Activated naive CD8-positive, alpha-beta T cell treated with anti-CD3 and anti-CD28 coated beads, Interleukin-2, amount 10 ng/mL, durations not matched to agents 7 days and 5 days (primary cell): ENCODE results near the gene MAML2. TPM values are rescaled to one million over a fixed set of nuclear protein-coding genes. Genes with fewer than 3 reads are reported as not detected.

ENCODE experiments used
- ATAC-seq: fragments of 150-1000 bp; cut with Tn5 transposase; one replicate; pipeline ENCODE4 v1.10.0; 2021; ENCODE audit warnings: low read depth, moderate library complexity
- POLR2A ChIA-PET: fragments of 350-600 bp; sonication (Branson Sonifier 250); formaldehyde crosslinking; loops from one replicate; lab custom pipeline; 2021; ENCODE audit warnings: antibody characterized with exemption; lab: Charles Lee
- DNase-seq: peaks from one replicate; pipeline ENCODE4 v3.0.0; 2021
- H3K27ac Mint-ChIP-seq: one replicate; pipeline ENCODE4 v1.8.0; 2022; ENCODE audit warnings: mild to moderate bottlenecking, mixed read lengths
- H3K27me3 Mint-ChIP-seq: one replicate; pipeline ENCODE4 v1.8.0; 2022; ENCODE audit warnings: mild to moderate bottlenecking, moderate library complexity, mixed read lengths
- H3K36me3 Mint-ChIP-seq: one replicate; pipeline ENCODE4 v1.8.0; 2021; ENCODE audit warnings: mild to moderate bottlenecking, mixed read lengths
- H3K4me1 Mint-ChIP-seq: one replicate; pipeline ENCODE4 v1.8.0; 2021; ENCODE audit warnings: mixed read lengths
- H3K4me3 Mint-ChIP-seq: one replicate; pipeline ENCODE4 v1.8.0; 2022; ENCODE audit warnings: mild to moderate bottlenecking, moderate library complexity, mixed read lengths
- H3K9me3 Mint-ChIP-seq: one replicate; pipeline ENCODE4 v1.8.0; 2021; ENCODE audit warnings: mixed read lengths
- total RNA-seq, 2 experiments: library from RNA; stranded (reverse); gene quantifications; one replicate each; pipeline ENCODE4 v1.2.3, GENCODE V29; 2021

MAML2 gene
- total RNA-seq, 2 experiments from 2014 or later: 18.6 to 20.5 TPM

- H3K4me3 Mint-ChIP-seq: peak overlapping the region; percentile 51
- peaks cover 30% of the 10 kb centered on the region for H3K4me1 Mint-ChIP-seq
- H3K36me3 Mint-ChIP-seq: peaks cover 15% of the 10 kb centered on the region
- no peaks in the 10 kb centered on the region for H3K9me3 Mint-ChIP-seq
- ATAC-seq (peak; percentile 16), DNase-seq (no peak)
- H3K27me3 Mint-ChIP-seq: no peaks in the 10 kb centered on the region
- H3K27ac Mint-ChIP-seq: peak overlapping the region; percentile 76
- POLR2A ChIA-PET: interaction anchor here (1.4 kb wide), 1 partner anchor 183 kb away, joined by 4 read pairs; no protein-coding TSS in a partner anchor
Observed at GRCh38 chr11:96156379-96156722, 186.6 kb downstream of the MAML2 start.

DNA sequence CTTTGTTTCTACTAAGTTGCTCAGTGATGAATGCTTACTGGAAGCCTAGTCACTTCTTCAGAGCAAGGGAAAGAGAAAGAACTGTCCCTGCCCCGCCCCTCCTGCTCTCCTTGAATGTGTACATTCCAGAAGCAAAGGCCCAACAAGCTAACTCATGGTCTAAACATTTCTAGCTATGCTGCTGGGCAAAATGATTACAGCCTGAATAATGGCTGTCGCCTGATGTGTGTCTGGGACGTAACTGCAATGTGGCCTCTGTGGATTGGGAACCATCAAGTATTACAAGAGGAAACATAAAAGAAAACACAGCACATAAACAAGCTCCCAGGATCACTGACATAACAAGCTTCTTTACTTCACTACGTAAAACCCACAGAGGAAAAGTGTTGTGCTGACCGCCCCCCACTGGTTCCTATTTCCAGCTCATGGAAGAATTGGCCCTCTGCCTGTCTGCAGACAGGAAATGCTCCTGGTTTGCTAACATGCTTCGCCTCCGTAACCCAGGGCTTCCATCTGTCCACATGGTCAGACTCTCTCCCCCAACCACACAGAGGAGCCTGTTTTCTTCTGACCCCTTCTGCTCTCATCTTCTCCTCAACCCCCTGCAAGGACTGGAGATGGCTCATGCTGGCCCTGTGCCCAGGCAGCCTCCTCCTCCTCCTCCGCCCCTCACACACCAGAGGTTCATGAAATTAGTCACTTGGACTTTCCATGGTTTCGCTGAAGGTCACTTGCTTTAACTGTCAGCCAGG lies 187.2 kb downstream of the MAML2 start:
- Mint-ChIP-seq H3K4me3 (peak overlapping the region; percentile 30), H3K27me3 (no peaks in the 10 kb centered on the region), H3K27ac (peak overlapping the region; percentile 76), H3K36me3 (peaks cover 15% of the 10 kb centered on the region), H3K4me1 (peaks cover 30% of the 10 kb centered on the region), H3K9me3 (no peaks in the 10 kb centered on the region)
- peak; percentile 16 for ATAC-seq
- POLR2A ChIA-PET: interaction anchor here (1.4 kb wide), 1 partner anchor 183 kb away, joined by 4 read pairs; no protein-coding TSS in a partner anchor
- no peak for DNase-seq

DNA sequence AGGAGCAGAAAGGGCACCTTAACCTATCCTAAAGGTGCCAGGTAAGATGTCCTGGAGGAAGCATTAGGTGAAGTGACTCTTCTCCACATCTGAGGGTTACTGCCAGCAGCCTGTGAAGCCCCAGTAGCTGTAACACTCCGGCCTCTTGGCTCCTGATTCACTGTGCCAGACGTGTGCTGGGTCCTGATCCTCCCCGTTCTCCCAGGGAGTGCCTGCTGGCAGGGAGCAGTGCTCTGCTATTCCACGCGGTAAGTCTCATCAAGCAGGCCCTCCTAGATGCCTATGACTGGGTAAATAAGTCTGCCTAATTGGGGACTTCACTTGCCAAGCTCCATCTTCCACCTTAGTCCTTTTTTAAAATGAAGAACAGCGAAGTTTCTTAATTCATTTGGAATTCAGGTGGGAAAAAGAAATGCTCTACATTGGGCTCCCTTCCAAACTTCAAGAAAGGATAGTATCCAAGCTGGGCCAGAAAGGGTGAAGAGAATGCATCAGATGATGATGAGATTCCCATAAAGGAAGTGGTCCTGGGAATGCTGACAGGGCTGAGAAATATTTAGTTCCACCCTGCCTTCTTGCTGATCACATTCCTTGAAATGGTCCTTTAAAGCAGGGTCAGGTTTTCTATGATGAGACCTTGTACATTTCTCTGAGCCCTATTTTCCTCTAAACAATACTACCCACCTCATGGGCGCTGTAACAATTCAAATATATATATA lies 188.0 kb downstream of the MAML2 start:
- no peak overlapping the region for H3K27ac Mint-ChIP-seq
- H3K36me3 Mint-ChIP-seq: peaks cover 15% of the 10 kb centered on the region
- ATAC-seq (no peak), DNase-seq (no peak)
- POLR2A ChIA-PET: interaction anchor here (1.4 kb wide), 1 partner anchor 184 kb away, joined by 4 read pairs; no protein-coding TSS in a partner anchor
- H3K27me3 Mint-ChIP-seq: no peaks in the 10 kb centered on the region
- no peak overlapping the region for H3K4me3 Mint-ChIP-seq
- no peaks in the 10 kb centered on the region for H3K9me3 Mint-ChIP-seq
- H3K4me1 Mint-ChIP-seq: peaks cover 30% of the 10 kb centered on the region

DNA sequence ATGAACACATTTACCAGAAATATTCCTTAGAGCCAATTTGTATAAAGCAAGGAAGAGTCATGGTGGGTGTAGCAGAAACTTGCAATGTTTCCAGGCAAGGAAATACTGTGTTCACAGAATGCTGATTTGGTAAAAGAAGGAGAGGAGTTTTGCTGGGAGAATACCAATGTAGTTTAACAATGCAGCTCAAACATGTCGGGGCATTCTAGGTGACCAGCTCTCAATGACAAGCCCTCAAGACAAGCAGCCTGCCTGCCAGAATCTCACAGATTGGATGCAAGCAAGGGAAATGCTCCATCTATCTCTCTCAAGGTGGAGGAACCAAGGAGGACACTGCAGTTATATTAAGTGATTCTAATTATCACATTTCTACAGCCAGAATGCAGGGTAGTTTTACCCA lies 190.4 kb downstream of the MAML2 start:
- ATAC-seq: no peak
- POLR2A ChIA-PET: no interaction called here
- H3K4me1 Mint-ChIP-seq: peaks cover 28% of the 10 kb centered on the region
- DNase-seq: no peak
- H3K27me3 Mint-ChIP-seq: no peaks in the 10 kb centered on the region
- no peak overlapping the region for H3K27ac Mint-ChIP-seq
- H3K4me3 Mint-ChIP-seq: no peak overlapping the region
- no peaks in the 10 kb centered on the region for H3K9me3 Mint-ChIP-seq
- peaks cover 18% of the 10 kb centered on the region for H3K36me3 Mint-ChIP-seq

DNA sequence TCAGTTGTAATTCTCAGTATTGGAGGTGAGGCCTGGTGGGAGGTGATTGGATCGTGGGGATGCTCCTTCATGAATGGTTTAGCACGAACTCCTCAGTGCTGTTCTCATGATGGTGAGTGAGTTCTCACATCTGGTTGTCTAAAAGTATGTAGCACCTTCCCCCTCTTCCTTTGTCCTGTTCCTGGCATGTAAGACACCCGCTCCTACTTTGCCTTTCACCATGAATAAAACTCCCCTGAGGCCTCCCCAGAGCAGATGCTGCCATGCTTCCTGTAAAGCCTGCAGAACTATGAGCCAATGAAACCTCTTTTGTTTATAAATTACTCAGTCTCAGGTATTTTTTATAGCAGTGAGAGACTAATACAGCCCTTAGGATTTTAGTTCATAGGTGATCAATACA lies 191.5 kb downstream of the MAML2 start:
- Mint-ChIP-seq H3K9me3 (no peaks in the 10 kb centered on the region), H3K27ac (no peak overlapping the region), H3K36me3 (peaks cover 20% of the 10 kb centered on the region), H3K27me3 (no peaks in the 10 kb centered on the region), H3K4me3 (no peak overlapping the region), H3K4me1 (peaks cover 17% of the 10 kb centered on the region)
- DNase-seq (no peak), ATAC-seq (no peak)
- POLR2A ChIA-PET: interaction anchor here (0.6 kb wide), 1 partner anchor 16 kb away, joined by 4 read pairs; no protein-coding TSS in a partner anchor

DNA sequence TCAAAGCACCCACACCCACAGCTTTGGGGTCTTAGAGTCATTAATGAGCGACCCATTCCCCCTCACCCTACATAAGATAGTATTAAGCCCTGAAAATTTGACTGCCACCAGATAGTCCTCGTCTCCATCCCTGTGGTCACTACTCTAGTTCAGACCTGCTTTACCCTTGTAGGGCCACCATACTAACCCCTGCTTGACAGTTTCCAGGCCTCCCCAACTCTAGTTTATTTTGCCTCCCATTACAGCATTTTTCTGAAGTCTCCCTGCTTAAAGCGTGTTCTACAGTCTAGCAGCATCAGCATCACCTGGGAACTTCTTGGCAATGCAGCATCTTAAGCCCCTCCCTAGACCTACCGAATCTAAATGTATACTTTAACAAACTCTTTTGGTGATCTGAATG lies 192.4 kb downstream of the MAML2 start:
- Mint-ChIP-seq H3K4me3 (no peak overlapping the region), H3K9me3 (no peaks in the 10 kb centered on the region), H3K27ac (no peak overlapping the region), H3K36me3 (peaks cover 18% of the 10 kb centered on the region), H3K4me1 (peaks cover 8% of the 10 kb centered on the region), H3K27me3 (no peaks in the 10 kb centered on the region)
- ATAC-seq (no peak), DNase-seq (no peak)
- POLR2A ChIA-PET: no interaction called here

DNA sequence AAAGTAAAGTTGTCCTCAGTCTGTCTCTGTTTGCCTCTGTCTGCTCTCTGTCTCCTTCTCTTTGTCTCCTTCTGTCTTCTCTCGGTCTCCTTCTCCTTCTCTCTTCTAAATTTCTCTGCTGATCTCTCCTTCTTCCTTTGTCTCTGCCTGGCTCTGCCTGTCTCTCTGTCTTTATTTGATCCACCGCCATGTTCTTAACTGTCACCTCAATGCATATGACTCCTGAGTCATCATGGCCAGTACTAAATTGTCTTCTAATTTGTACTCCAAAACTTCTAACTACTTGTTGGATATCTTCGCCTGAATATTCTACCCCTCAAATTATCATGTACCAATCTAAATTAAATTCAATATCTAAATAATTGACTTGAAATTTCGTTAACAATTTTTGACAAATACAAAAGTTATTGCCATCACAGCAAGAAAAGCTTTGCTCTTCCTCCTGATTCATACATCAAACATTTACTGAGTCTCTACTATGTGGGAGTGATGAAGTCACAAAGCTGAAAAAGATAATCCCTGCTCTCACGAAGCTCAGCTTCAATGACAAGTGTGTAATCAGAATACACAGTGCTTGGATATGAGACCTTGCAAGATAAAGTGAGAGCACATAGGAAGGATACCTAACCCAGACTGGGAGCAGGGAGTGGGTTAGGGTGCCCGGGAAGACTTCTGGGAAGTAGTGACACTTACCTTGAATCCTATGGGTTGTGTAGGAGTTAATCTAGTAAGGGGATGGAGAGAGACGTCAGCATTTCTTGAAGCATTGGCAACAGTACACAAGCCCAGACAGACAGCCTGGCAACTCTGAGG lies 193.0 kb downstream of the MAML2 start:
- POLR2A ChIA-PET: no interaction called here
- Mint-ChIP-seq H3K27me3 (no peaks in the 10 kb centered on the region), H3K36me3 (peaks cover 18% of the 10 kb centered on the region), H3K4me3 (no peak overlapping the region), H3K27ac (no peak overlapping the region), H3K4me1 (peaks cover 9% of the 10 kb centered on the region), H3K9me3 (no peaks in the 10 kb centered on the region)
- DNase-seq (no peak), ATAC-seq (no peak)

GRCh38 chr11:96147906-96148486 lies 195.0 kb downstream of the MAML2 start:
- no peak overlapping the region for H3K4me3 Mint-ChIP-seq
- no peak overlapping the region for H3K27ac Mint-ChIP-seq
- DNase-seq (no peak), ATAC-seq (no peak)
- no peaks in the 10 kb centered on the region for H3K9me3 Mint-ChIP-seq
- peaks cover 14% of the 10 kb centered on the region for H3K36me3 Mint-ChIP-seq
- H3K27me3 Mint-ChIP-seq: no peaks in the 10 kb centered on the region
- H3K4me1 Mint-ChIP-seq: peaks cover 6% of the 10 kb centered on the region
- POLR2A ChIA-PET: no interaction called here

GRCh38 chr11:96147186-96147585 lies 195.8 kb downstream of the MAML2 start:
- H3K27me3 Mint-ChIP-seq: no peaks in the 10 kb centered on the region
- peaks cover 9% of the 10 kb centered on the region for H3K36me3 Mint-ChIP-seq
- peaks cover 6% of the 10 kb centered on the region for H3K4me1 Mint-ChIP-seq
- H3K4me3 Mint-ChIP-seq: no peak overlapping the region
- no peak overlapping the region for H3K27ac Mint-ChIP-seq
- POLR2A ChIA-PET: no interaction called here
- DNase-seq (no peak), ATAC-seq (no peak)
- H3K9me3 Mint-ChIP-seq: no peaks in the 10 kb centered on the region

DNA sequence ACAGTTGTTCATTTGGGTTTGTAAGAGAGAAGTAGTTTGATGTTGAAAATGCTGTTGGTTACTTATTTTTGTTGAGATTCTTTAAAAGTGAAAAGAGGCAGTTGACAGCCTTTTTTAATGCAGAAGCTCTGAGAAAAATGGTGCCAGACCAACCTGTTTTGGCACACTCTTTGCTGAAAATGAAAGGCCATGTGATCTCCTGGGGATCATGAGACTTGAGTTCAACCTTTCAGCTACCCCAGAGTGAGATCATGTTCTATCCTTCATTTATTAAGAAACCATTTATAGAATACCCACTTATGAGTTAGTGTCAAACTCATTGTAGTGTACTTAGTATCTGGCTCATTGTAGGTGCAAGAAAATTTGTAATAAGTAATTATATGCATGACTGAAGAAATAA lies 196.2 kb downstream of the MAML2 start:
- peaks cover 6% of the 10 kb centered on the region for H3K4me1 Mint-ChIP-seq
- H3K9me3 Mint-ChIP-seq: no peaks in the 10 kb centered on the region
- POLR2A ChIA-PET: no interaction called here
- no peak overlapping the region for H3K27ac Mint-ChIP-seq
- ATAC-seq: no peak
- DNase-seq: no peak
- H3K36me3 Mint-ChIP-seq: peaks cover 6% of the 10 kb centered on the region
- H3K4me3 Mint-ChIP-seq: no peak overlapping the region
- H3K27me3 Mint-ChIP-seq: no peaks in the 10 kb centered on the region

DNA sequence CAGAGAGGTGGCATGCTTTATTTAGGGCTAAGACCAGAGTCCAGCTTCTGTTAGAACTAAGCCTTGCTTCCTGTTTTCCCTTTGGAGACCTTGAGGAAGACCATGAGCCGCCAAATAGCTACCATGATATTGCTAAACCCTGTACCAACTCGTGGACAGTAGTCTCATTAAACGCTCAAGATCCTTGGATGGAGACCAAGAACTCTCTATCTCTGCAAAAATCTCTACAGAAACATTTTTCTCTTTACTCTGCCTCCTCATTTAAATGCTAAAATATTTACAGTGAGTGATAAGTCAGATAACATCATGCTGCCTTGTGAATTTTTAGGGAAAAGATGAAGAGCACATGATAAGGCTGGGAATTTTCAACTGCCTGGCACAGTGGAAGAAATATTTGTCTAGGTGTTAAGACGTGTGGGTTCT lies 197.8 kb downstream of the MAML2 start:
- POLR2A ChIA-PET: no interaction called here
- no peaks in the 10 kb centered on the region for H3K27me3 Mint-ChIP-seq
- no peak overlapping the region for H3K4me3 Mint-ChIP-seq
- ATAC-seq: no peak
- no peak for DNase-seq
- no peak overlapping the region for H3K27ac Mint-ChIP-seq
- H3K36me3 Mint-ChIP-seq: peaks cover 6% of the 10 kb centered on the region
- H3K4me1 Mint-ChIP-seq: peaks cover 11% of the 10 kb centered on the region
- H3K9me3 Mint-ChIP-seq: no peaks in the 10 kb centered on the region

DNA sequence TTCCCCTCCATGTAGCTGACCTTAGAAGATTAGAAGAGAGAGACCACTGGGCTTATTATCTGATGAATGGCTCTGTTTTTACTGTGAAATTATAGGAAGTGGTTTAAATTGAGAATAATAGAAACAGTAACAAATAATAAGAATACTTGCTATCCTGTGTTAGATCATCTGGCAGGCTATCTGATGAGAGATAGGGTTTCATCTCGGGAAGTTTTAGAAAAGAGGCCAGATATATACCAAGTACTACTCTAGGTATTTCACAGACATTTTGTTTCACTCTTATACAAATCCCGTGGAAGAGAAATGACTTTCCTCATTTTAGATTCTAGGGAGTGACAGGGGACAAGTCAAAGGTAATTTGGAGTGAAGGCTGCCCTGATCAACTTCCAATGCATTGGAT lies 198.4 kb downstream of the MAML2 start:
- Mint-ChIP-seq H3K4me3 (no peak overlapping the region), H3K27me3 (no peaks in the 10 kb centered on the region), H3K4me1 (peaks cover 17% of the 10 kb centered on the region), H3K27ac (no peak overlapping the region), H3K36me3 (peaks cover 12% of the 10 kb centered on the region), H3K9me3 (no peaks in the 10 kb centered on the region)
- ATAC-seq (no peak), DNase-seq (no peak)
- POLR2A ChIA-PET: no interaction called here

DNA sequence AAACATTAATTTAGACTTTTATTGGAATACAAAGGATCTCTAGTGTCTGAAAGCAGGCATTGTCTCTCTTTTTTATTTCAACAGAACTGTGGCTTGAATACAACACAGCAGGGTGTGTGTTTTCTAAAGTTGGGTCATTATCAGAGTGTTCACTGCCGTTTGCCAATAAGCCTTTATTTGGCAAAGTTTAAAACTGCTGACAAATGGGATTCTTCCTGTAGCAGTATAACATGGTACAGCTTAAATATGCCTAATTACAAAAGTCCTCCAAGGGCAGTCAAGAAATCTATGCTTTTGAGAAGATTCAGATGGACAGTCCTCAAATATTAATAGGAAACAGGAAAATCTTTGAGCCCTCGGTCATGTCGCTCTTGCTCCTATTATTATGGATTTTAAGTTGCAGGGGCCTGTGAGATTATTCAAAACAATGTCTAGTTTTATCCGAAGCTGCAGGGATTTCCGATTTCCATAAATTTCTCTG lies 199.9 kb downstream of the MAML2 start:
- Mint-ChIP-seq H3K4me1 (peaks cover 20% of the 10 kb centered on the region), H3K9me3 (peaks cover 1% of the 10 kb centered on the region), H3K36me3 (peaks cover 16% of the 10 kb centered on the region), H3K27me3 (no peaks in the 10 kb centered on the region), H3K4me3 (no peak overlapping the region), H3K27ac (no peak overlapping the region)
- POLR2A ChIA-PET: no interaction called here
- ATAC-seq: no peak
- DNase-seq: no peak
